ENCODE measurements around the gene OR56A5.

The OR56A5 gene

GRCh38 chr11:5992604-5993251 lies 24.4 kb upstream of the OR56A5 start:
- H3K4me3 ChIP-seq (ENCODE audit: low read depth, low read length): no peak overlapping the region
- peak; percentile 62; the same call in 1 of the 2 replicates for TF ChIP-seq CTCF (IDR thresholded peaks at IDR 0.05; ENCODE audit: borderline replicate concordance, insufficient read depth, low read depth, low read length)

- TF ChIP-seq CTCF (IDR thresholded peaks at IDR 0.05; ENCODE audit: borderline replicate concordance, insufficient read depth, low read depth, low read length): no peak
- H3K4me3 ChIP-seq (ENCODE audit: low read depth, low read length): no peak overlapping the region
These were observed 23.9 kb upstream of the OR56A5 start for GRCh38 chr11:5992150-5992549.

- TF ChIP-seq CTCF (IDR thresholded peaks at IDR 0.05; ENCODE audit: borderline replicate concordance, insufficient read depth, low read depth, low read length): no peak
- H3K4me3 ChIP-seq (ENCODE audit: low read depth, low read length): no peak overlapping the region
These were observed 20.9 kb upstream of the OR56A5 start for GRCh38 chr11:5989203-5989602.

GRCh38 chr11:5986885-5987284 lies 18.6 kb upstream of the OR56A5 start, which contains the start of gene OR52L1:
Gene OR52L1, minus strand, starts transcription at chr11:5986985. Its CDS starts 55 bp downstream, at chr11:5986930.
- TF ChIP-seq CTCF (IDR thresholded peaks at IDR 0.05; ENCODE audit: borderline replicate concordance, insufficient read depth, low read depth, low read length): no peak
- H3K4me3 ChIP-seq (ENCODE audit: low read depth, low read length): no peak within 1 kb of the TSS

GRCh38 chr11:5983443-5983842 lies 15.1 kb upstream of the OR56A5 start:
- no peak for TF ChIP-seq CTCF (IDR thresholded peaks at IDR 0.05; ENCODE audit: borderline replicate concordance, insufficient read depth, low read depth, low read length)
- no peak overlapping the region for H3K4me3 ChIP-seq (ENCODE audit: low read depth, low read length)

GRCh38 chr11:5973530-5973929 lies 5.2 kb upstream of the OR56A5 start:
- H3K4me3 ChIP-seq (ENCODE audit: low read depth, low read length): no peak overlapping the region
- no peak for TF ChIP-seq CTCF (IDR thresholded peaks at IDR 0.05; ENCODE audit: borderline replicate concordance, insufficient read depth, low read depth, low read length)

GRCh38 chr11:5967708-5968107 lies 586 bp downstream of the OR56A5 start:
- H3K4me3 ChIP-seq (ENCODE audit: low read depth, low read length): no peak overlapping the region
- TF ChIP-seq CTCF (IDR thresholded peaks at IDR 0.05; ENCODE audit: borderline replicate concordance, insufficient read depth, low read depth, low read length): no peak

Data from GM12875 (cell line).